Uterus (tissue), 4 donors: Measurements from ENCODE around the gene USB1. TPM values are rescaled to one million over a fixed set of nuclear protein-coding genes. Genes with fewer than 3 reads are reported as not detected.

Experiments used
- DNase-seq, 2 donors: peaks; one replicate each; pipeline ENCODE4 v3.0.0-alpha.2; 2019 to 2020
- H3K27ac ChIP-seq, 2 donors: fragments of 200-600 bp; sonication (generic); 1 replicate in 1 of 2; 2 replicates in 1 of 2; pipeline ENCODE4 v1.5.1; 2016 to 2018
- H3K27me3 ChIP-seq, 2 donors: fragments of 200-600 bp; sonication (generic); one replicate each; pipeline ENCODE4 v1.5.1; 2018 to 2019; ENCODE audit warnings: control low read depth in 1 of 2
- H3K36me3 ChIP-seq, 2 donors: fragments of 200-600 bp; sonication (generic); one replicate each; pipeline ENCODE4 v1.5.1; 2019; ENCODE audit warnings: control low read depth in 1 of 2
- H3K4me1 ChIP-seq, 2 donors: fragments of 200-600 bp; sonication (generic); one replicate each; pipeline ENCODE4 v1.5.1; 2018 to 2019; ENCODE audit warnings: control low read depth in 1 of 2
- H3K4me3 ChIP-seq, 2 donors: fragments of 200-600 bp; sonication (generic); 1 replicate in 1 of 2; 2 replicates in 1 of 2; pipeline ENCODE4 v1.5.1; 2018 to 2019; ENCODE audit warnings: mild to moderate bottlenecking in 1 of 2
- H3K9me3 ChIP-seq, 2 donors: fragments of 200-600 bp; sonication (generic); one replicate each; pipeline ENCODE4 v1.5.1; 2019; ENCODE audit warnings: control low read depth in 1 of 2
- POLR2A ChIP-seq, 2 donors: fragments of 450-650 bp; IDR thresholded peaks; one replicate each; pipeline ENCODE4 v1.6.1; 2016; ENCODE audit warnings: antibody characterized with exemption in 2 of 2, mild to moderate bottlenecking in 1 of 2, moderate library complexity in 1 of 2
- intact Hi-C: fragments of 100-400 bp; cut with DNase I; formaldehyde crosslinking; loops from one replicate; pipeline ENCODE4 v1.15.1; 2023; ENCODE audit warnings: low total_unique reads
- total RNA-seq, 4 donors: library from RNA; depleted of rRNA in 3 of 4; stranded (reverse); fragments of >200 nt in 3 of 4; gene quantifications; one replicate each; pipeline versions ENCODE4 v1.1.0 to v1.2.4, GENCODE V29; 2014 to 2023
- TF ChIP-seq, protein P1 (sequence below), 4 experiments: fragments of 200-600 bp in 2 of 4; fragments of 450-650 bp in 2 of 4; sonication (generic) in 2 of 4; IDR thresholded peaks; one replicate each; pipeline ENCODE4 v1.5.1; 2016 to 2019; ENCODE audit warnings: antibody characterized with exemption in 4 of 4, mild to moderate bottlenecking in 2 of 4, moderate library complexity in 1 of 4
- donor health status: DM: yes; HTN: yes; CAD: no.

The USB1 gene
- total RNA-seq, 4 donors from 2014 or later: 2.0 to 34.9 (median 14.9) TPM

DNA sequence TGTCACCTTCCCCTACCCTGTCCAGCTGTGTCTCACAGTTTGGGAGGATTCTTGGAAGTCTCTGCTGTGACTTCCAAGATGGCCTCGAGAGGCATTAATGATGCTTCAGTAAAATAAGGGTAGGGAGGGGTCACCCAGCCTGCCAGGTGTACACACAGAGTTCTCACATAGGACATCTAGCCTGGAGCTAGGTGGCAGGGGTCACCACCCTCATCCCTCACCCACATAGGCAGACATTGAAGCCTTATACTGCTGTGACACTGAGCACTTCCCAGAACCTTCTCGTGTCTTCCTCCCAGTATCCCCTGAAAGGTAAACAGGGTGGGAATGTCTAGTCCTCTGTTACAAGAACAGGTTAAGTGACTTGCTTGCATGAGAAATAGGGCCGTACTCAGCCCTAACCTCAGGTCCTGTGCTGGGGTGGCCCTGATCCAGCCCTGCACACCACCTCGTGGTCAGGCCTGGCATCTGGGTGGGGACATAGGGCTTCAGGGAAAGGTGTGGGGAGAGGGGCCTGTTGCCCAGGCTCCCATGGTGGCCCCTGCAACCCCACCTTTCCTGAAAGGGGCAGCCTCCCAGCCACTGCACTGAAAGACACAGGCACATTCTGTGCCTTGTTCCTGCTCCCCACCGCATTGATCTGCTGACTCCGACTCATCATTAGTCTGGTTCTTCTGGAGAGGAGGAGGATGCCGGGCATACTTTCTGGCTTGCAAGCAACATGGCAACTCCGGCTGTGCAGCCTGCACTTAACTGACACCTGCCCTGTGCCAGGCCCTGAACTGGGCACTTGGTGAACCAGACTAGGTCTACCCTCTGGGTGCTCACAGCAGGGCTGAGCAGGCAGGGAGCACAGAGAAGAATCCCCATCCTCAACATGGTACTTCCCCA lies 20.7 kb downstream of the USB1 start:
- no peaks in the 10 kb centered on the region for H3K27me3 ChIP-seq
- no peak for DNase-seq
- H3K27ac ChIP-seq: peak overlapping the region in 1 of 2 donors; percentile 10
- no peaks in the 10 kb centered on the region for H3K9me3 ChIP-seq
- intact Hi-C loops: loop anchor here (5.0 kb wide), 1 partner anchor 105 kb away; the partner anchor contains the start of gene CFAP20
- no peaks in the 10 kb centered on the region for H3K36me3 ChIP-seq
- TF ChIP-seq, protein P1, sequence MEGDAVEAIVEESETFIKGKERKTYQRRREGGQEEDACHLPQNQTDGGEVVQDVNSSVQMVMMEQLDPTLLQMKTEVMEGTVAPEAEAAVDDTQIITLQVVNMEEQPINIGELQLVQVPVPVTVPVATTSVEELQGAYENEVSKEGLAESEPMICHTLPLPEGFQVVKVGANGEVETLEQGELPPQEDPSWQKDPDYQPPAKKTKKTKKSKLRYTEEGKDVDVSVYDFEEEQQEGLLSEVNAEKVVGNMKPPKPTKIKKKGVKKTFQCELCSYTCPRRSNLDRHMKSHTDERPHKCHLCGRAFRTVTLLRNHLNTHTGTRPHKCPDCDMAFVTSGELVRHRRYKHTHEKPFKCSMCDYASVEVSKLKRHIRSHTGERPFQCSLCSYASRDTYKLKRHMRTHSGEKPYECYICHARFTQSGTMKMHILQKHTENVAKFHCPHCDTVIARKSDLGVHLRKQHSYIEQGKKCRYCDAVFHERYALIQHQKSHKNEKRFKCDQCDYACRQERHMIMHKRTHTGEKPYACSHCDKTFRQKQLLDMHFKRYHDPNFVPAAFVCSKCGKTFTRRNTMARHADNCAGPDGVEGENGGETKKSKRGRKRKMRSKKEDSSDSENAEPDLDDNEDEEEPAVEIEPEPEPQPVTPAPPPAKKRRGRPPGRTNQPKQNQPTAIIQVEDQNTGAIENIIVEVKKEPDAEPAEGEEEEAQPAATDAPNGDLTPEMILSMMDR (IDR thresholded peaks at IDR 0.05): no peak
- TF ChIP-seq POLR2A (IDR thresholded peaks at IDR 0.05): no peak
- H3K4me1 ChIP-seq: peaks cover 0 to 12% of the 10 kb centered on the region in 2 donors
- no peak overlapping the region for H3K4me3 ChIP-seq

DNA sequence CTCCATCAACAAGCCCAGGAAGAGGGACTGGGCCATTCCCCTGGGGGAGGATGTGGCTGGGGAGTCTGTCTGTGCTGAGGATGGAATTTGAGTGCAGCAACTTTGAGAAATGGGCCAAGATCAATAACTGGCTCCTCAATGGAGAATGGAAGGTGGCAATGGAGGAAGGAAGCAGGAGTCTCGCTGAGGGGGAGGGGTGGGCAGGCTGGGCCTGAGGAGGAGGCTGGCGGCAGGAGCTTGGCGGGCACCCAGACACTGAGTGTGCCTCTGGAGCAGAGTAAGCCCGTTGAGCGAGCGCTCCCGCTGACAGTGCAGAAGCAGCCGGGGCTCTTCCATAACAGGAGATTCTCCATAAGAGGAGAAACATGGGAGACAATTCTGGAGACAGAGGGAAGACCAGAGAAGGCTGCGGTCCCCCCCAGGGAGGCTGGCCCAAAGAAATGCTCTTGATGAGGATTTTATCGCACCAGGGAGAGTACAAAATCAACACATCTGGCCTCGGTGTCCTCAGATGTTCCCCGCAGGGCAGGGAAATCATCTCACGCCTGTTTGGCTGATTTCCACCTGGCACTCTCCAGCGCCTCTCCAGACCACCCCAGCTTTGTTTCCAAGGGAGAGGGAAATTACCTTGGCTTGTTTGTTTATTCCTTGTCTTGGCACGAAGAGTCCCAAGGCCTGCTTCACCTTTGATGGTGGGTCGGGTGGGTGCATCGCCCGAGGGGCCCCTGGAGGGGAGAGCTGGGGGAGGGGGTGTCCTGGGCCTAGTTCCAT lies 21.6 kb downstream of the USB1 start:
- Histone ChIP-seq H3K27me3 (no peaks in the 10 kb centered on the region), H3K9me3 (no peaks in the 10 kb centered on the region), H3K36me3 (no peaks in the 10 kb centered on the region), H3K27ac (peak overlapping the region; percentile 31 to 55), H3K4me3 (no peak overlapping the region), H3K4me1 (peaks cover 0 to 12% of the 10 kb centered on the region in 2 donors)
- intact Hi-C loops: loop anchor here (5.0 kb wide), 1 partner anchor 105 kb away; the partner anchor contains the start of gene CFAP20
- TF ChIP-seq, protein P1 (IDR thresholded peaks at IDR 0.05): no peak
- TF ChIP-seq POLR2A (IDR thresholded peaks at IDR 0.05): no peak
- DNase-seq: peak; percentile 72 to 82

DNA sequence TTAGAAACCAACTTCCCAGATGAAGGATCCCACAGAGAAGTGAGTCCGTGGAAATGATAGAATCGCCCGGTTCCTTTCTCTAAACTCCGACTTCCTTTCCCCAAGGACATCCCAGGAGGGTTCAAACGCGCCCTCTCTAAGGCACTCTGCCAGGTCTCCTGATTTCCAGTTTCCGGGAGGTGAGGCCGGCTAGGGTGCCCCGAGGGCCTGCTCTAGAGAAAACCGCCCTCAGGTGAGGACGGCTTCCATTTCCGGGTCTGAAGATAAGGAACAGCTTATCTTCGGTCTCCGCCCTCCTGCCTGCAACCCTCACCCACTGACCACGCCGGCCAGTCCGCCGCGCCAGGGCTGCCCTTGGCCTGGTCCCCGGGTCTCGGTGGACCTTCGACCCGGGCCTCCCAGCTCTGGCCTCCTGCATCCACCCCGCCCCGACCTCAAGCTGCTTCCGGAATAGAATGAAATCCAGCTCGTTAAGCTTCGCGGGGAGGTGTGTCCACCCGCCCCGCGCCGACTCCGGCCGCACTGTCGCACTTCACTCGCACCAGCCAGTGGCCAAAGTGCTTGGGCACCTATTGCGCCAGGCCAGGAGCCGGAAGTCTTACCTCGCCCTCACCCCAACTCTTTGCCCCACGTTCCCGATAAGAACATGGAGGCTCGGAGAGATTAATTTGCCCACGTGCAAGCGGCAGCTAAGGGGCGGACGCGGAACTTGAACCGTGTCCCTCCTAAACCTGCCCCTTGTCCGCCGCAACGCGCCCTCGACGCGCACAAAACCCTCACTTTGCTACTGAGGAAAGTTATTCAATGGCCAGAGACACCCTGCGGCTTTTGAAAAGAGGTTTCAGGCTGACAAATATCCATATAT lies 23.5 kb downstream of the USB1 start:
- H3K36me3 ChIP-seq: no peaks in the 10 kb centered on the region
- H3K27ac ChIP-seq: no peak overlapping the region
- peaks cover 0 to 12% of the 10 kb centered on the region in 2 donors for H3K4me1 ChIP-seq
- peak overlapping the region; percentile 42 to 65 for H3K4me3 ChIP-seq
- no peaks in the 10 kb centered on the region for H3K9me3 ChIP-seq
- intact Hi-C loops: loop anchor here (5.0 kb wide), 1 partner anchor 103 kb away; the partner anchor contains the start of gene CFAP20
- no peaks in the 10 kb centered on the region for H3K27me3 ChIP-seq
- no peak for DNase-seq
- TF ChIP-seq, protein P1 (IDR thresholded peaks at IDR 0.05): no peak
- no peak for TF ChIP-seq POLR2A (IDR thresholded peaks at IDR 0.05)

DNA sequence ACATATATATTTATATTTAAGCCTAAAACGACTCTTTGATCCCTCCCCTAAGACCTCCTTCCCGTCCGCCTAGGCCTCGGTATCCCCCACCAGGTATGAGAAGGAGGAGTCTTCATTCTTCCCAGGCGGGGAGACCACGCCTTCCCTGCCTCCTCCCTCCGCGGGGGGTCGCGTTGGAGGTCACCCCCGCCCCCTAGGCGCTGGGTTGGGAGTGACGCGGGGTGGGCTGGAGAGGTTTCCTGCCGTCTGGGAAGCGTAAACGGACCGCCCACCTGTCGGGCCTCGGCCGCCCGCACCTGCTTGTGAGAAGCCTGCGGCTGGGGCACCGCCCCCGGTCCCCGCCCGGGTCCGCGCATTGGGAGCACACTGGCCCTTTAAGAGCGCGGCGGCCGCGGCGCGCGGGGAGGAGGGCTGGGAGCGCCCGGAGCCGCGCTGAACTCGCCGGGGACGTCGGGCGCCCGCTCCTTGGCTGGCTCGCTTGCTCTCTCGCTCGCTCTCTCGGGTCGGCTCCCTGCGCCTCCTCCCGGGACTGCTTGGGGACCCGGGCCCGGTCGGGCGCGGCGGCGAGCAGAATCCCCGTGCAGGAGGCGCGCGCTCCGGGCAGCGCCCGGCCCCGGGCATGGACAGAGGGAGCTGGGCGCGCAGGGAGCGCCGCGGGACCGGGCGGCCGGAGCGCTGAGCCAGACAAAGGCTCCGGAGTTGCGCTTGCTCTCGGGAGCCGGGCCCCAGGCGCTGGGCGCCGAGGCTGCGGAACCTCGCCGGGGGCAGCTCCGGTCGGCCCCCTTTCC lies 24.3 kb downstream of the USB1 start, which contains the start of gene MMP15:
Gene MMP15, plus strand, starts transcription at position 404 of the 788 bp plus-strand sequence. CDS start 597 bp downstream, outside the sequence.
- no peaks in the 10 kb centered on the region for H3K9me3 ChIP-seq
- H3K27ac ChIP-seq: peak within 1 kb of the TSS; percentile 54 to 70
- peak in 1 of 2 donors; percentile 51 for DNase-seq
- H3K4me3 ChIP-seq: peak within 1 kb of the TSS; percentile 42 to 65
- no peaks in the 10 kb centered on the region for H3K36me3 ChIP-seq
- intact Hi-C loops: no loop called here
- H3K27me3 ChIP-seq: no peaks in the 10 kb centered on the region
- TF ChIP-seq, protein P1 (IDR thresholded peaks at IDR 0.05): no peak
- TF ChIP-seq POLR2A (IDR thresholded peaks at IDR 0.05): peak in 1 of 2 donors; percentile 51
- H3K4me1 ChIP-seq: peaks cover 0 to 12% of the 10 kb centered on the region in 2 donors
